Left lobe of liver (tissue), 2 donors: Measurements from ENCODE around the gene AHNAK. TPM values are rescaled to one million over a fixed set of nuclear protein-coding genes. Genes with fewer than 3 reads are reported as not detected.
"Not testable (repeated sequence)": the region's sequence is repeated elsewhere in the genome, so short reads cannot be mapped to it uniquely, and the experiment has no call there.

ENCODE experiments used
- ATAC-seq: fragments of 200-7000 bp; cut with Tn5 transposase; one replicate; pipeline ENCODE4 v1.9.1; 2020; ENCODE audit warnings: mild to moderate bottlenecking, moderate library complexity
- DNase-seq: peaks from one replicate; pipeline ENCODE4 v3.0.0-alpha.2; 2020; ENCODE audit warnings: low spot score
- total RNA-seq: library from RNA; stranded (reverse); gene quantifications from one replicate; pipeline ENCODE4 v1.2.1, GENCODE V29; 2021
- donor health status: DM: no; HTN: no; CAD: no; lungs with moderate emphysema.
- donor health status: DM: no; HTN: yes; CAD: no.

Gene AHNAK
- total RNA-seq, 1 donor from 2014 or later = 115 TPM

DNA sequence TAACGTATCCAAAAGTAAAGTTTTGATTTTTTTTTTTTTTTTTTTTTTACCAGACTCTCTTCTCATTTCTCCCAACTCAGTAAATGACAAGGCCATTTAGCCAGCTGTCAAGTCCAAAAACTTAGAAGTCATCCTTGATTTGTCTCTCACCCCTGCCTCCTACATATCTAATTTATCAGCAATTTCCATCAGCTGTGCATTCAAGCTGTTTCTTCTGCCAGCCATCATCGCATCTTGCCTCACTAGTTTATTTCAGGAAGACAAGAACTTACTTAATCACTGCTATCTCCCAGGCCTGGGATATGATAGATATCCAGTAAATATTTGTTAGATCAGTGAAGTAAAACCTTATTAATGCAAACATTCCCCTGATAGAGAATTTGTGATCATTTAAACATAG, 80.2 kb downstream of the AHNAK start:
- ATAC-seq (no peak), DNase-seq (no peak)

DNA sequence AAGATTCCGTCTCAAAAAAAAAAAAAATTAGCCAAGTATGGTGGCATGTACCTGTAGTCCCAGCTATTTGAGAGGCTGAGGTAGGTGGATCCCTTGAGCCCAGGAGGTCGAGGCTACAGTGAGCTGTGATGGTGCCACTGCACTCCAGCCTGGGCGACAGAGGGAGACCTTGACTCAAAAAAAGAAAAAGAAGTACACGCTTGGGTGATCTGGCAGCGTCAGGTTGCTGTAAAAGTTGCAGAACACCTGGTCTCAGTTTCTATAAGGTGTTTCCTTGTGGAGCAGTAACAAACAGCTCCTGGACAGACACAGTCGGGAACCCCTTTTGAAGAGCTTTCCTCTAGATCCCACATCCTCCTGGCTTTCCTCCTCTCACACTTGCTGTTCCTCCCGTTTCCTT, 82.0 kb downstream of the AHNAK start:
- DNase-seq (no peak), ATAC-seq (no peak)

DNA sequence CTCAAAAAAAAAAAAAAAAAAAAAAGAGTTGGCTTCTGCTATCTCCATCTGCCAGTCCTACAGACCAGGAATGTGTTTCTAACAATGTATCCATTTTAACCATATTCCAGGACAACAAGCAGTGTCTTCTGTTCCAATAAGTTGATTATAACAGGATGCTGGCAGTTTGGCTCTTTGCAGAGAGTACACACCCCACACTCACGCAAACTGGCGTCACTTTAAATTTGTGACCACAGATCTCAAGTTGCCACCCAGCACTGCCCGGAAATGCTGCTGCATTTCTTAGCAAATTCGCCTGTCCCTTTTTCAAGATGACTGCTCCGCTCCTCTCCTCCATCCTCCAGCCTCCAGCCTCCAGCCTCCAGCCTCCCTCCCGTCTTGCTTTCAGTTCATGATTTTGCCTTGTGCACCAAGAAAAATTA, 83.5 kb downstream of the AHNAK start:
- no peak for ATAC-seq
- DNase-seq = no peak

DNA sequence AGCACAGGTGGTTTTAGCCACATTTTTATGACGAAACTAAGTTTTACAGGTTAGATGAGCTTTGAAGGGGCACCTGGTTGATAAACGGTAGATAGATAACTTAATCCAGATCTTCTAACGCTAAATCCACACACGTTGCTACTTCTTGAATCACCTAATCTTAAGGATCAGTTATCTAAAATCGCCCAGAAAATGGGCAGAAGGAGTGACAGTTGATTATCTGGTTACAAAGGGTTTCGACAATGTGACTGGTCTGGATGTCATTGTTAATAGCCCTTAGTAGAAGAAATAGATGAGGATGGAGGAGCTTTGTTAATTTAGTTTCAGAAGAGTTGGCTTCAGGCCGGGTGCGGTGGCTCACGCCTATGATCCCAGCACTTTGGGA, 84.1 kb downstream of the AHNAK start:
- DNase-seq = no peak
- ATAC-seq = no peak

DNA sequence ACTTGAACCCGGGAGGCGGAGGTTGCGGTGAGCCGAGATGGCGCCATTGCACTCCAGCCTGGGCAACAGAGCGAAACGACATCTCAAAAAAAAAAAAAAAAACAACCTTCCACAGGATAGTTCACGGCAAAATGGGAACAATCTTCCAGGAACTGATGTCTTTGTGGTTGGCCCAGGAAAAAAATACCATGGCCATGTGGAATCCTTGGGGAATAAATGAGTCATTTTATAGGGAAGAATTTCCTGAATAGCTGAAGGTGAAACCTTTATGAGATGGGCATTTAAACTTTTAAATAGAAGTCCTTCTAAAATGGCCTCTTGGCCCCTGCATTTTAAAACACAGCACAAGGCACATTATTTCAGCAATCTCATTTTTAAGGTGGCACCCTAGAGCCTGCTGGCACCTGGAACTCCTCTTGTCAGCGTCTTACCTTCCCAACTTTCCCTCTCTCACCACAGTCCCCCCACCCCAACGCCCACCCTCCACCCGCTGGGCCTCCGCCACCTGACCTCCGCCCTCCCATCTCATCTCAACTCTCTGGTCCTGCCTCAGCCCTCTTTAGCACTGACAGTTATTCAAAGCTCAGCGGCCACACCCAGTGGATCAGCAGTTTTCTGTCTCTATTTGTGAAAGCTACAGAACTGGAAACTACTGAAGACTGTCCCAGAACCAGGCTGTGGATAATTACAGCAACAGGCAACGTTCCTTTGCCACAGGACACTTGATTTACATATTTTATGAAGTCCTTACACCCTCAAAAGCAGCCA, 84.7 kb downstream of the AHNAK start:
- DNase-seq (no peak), ATAC-seq (peak; percentile 13)

DNA sequence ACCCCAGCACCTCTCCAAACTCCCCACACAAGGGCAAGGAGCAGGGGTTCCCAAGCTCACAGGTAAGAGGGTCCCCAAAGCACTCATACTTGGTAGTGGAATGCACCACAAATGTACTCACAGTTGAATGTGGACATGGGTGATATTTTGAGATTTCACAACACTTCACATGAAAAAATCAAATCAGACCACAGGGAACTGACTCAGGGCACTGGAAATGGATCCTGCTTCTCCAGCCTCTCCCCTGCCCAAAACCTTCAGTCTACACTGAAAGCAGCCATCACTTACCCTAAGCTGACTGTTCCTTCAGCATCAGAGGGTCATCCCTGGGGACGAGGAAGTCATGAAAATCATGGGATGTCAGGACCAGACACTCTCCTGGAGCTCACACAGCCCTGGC, 87.5 kb downstream of the AHNAK start:
- ATAC-seq (no peak), DNase-seq (no peak)

DNA sequence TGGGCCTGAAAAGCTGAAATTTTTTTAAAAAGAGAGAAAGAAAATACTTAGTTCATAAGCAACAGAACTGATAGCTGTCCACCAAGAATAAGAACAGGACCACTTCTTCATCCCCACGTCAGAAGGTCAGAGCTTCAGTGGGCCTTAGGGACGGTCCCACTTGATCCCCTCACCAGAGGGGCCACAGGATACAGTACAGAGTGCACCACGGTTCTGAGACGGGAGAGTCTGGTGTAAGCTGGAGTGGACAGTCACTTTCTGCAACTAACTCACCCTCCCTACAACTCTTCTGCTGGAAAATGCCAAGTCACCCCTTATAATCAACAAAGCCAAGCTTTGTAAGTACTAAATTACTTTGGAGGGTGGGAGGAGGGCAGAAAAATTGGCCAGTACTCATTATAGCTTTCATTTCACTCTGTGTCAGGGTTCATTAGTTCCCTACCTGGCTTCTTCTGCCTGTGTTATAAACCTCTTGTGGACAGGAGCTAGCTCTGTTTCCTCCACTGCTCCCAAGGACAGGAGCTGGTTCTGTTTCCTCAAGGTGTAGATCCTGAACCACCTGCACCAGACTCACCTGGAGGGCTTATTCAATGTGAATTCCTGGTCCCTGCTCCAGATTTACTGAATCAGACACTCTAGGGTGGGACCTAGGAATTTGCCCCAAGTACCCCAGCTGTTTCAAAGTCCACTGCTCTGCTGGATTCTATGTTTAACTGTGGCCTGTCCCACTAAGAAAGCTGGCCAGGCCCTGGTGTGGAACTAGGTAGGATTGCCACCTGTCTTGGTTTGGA, 88.2 kb downstream of the AHNAK start:
- DNase-seq (no peak), ATAC-seq (peak; percentile 31)

DNA sequence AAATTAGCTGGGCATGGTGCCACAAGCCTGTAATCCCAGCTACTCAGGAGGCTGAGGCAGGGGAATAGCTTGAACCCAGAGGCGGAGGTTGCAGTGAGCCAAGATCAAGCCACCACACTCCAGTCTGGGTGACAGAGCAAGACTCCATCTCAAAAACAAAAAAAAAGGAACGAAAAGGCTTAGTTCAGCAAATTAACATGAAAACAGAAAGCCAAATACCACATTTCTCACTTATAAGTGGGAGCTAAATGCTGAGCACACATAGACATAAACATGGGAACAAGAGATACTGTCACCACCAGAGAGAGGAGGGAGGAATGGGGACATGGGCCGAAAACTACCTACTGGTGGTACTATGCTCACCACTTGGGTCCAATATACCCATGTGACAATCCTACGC, 89.1 kb downstream of the AHNAK start:
- no peak for ATAC-seq
- DNase-seq = no peak

DNA sequence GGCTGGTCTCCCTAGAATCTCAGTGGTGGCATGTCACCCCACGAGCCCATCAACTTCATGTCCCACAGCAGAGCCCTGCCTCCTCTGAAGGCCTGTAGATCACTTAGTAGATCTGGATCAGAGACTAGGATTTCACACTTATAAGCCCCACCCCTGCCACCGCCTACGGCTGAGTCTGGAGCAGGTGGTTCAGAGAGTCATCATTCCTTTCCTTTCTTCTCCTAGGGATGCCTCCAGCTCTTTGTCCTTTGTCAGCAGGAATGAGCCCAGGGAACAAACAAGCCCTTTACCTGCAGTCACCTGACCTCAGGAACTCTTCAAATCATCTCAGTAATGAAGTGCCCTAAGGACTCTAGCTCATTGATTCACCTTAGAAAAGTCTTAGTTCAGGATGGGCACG, 90.0 kb downstream of the AHNAK start:
- DNase-seq (no peak), ATAC-seq (no peak)

DNA sequence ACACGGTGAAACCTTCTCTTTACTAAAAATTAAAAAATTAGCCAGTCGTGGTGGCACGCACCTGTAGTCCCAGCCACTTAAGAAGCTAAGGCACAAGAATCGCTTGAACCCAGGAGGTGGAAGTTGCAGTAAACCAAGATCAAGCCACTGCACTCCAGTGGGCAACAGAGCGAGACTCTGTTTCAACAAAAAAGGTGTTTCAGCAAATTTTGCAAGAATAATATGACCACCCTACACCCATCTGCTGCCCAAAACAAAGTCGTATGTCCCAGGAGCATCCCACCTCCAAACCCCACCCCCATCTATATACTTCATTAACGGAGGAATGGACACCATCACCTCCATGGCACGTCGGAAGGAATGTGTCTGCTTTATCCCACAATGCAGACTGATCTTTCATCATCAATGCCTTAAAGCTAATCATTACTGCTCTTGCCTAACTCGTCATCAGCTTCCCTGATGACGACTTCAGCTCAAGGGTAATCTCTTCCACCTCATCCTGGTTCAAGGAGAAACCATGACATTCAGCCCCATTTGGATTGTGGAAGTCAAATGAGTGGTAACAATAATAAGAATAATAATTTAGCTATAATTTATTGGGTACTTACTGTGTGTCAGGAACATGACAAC, 93.7 kb downstream of the AHNAK start:
- ATAC-seq (no peak), DNase-seq (no peak)

DNA sequence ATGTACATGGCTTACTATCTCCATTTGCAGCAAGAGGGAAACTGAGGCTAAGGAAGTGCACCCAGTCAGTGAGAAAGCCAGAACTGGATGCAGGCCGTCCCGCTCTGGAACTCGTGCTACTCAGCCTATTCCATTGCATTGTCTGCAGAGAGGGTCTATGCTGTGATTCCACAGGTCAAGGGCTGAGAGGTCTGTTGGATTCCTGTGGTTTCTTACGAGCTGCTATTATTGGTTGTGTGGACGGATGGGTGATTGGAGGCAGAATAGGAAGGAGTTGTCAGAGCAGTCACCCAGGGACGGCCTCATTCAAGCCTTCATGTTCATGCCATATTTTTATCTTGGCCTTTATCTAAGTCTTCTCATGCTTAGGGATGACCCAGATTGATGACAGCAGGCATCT, 94.3 kb downstream of the AHNAK start:
- DNase-seq = no peak
- no peak for ATAC-seq

DNA sequence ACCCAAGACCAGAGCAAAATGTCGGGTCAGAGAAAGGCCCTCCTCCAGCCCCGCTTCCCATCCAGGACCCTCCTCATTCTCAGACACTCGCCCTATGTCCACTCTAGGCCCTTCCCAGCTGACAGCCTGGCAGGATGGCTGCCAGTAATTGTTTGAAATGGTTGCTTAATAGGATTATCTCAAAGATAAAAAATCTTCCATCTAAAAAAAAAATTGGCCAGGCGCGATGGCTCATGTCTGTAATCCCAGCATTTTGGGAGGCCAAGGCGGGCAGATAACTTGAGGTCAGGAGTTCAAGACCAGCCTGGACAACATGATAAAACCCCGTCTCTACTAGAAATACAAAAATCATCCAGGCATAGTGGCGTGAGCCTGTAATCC, 95.4 kb downstream of the AHNAK start:
- DNase-seq (no peak), ATAC-seq (peak; percentile 19)

DNA sequence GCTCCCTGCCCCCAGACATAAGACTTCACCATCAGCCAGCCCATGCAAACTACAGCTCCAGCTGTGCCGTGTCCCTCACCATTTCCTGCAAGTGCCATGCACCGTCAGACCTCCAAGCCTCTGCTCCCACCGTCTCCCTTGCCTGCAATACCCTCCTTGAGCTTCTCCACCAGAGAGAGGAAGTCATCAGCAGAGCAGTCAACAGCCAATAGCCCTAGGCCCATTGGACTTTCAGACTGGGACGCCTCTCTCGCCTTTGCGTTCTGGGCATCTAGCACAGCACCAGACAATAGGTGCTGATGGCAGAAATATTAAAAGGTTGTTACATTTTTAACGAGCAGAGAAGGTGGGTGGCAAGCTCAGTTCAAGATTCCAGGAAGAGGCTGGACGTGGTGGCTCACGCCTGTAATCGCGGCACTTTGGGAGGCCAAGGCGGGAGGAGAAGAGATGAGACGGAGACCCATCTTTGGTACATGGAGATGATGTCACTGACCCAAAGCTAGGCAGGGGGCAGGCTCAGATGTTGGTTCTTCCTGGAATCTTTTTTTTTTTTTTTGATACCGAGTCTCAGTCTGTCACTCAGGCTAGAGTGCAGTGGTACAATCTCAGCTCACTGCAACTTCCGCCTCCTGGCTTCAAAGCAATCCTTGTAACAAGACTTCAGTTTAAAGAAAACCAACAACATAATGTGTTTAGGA, 95.9 kb downstream of the AHNAK start:
- no peak for DNase-seq
- ATAC-seq = no peak

DNA sequence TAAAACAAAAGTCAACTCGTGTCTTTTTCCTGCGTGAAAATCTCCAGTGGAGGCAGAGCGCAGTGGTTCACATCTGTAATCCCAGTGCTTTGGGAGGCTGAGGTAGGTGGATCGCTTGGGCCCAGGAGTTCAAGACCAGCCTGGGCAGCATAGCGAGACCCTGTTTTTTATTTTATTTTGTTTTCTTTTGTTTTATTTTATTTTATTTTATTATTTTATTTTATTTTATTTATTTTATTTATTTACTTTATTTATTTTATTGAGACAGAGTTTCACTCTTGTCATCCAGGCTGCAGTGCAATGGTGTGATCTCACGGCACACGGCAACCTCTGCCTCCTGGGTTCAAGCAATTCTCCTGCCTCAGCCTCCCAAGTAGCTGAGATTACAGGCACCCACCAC, 96.7 kb downstream of the AHNAK start:
- not testable (repeated sequence) for DNase-seq, ATAC-seq

DNA sequence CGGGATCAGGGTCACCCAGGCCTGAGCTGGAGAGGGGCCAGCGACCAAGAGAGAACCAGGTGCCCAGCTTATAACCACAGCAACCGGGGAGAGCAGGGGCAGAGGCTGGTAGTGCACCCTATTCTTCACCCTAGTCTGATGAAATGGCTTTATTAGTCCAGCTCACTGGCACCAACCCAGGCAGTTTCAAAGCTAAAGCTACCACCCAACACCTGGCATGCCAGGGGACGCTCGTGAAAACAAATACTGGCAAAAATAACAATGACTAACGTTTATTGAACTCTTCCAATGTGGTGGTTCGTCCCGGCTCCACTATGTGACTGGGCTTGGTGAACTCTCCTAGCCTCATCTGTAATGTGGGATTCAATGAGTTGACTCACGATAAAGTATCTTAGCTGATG, 97.2 kb downstream of the AHNAK start:
- peak; percentile 89 for DNase-seq
- ATAC-seq = peak; percentile 90

DNA sequence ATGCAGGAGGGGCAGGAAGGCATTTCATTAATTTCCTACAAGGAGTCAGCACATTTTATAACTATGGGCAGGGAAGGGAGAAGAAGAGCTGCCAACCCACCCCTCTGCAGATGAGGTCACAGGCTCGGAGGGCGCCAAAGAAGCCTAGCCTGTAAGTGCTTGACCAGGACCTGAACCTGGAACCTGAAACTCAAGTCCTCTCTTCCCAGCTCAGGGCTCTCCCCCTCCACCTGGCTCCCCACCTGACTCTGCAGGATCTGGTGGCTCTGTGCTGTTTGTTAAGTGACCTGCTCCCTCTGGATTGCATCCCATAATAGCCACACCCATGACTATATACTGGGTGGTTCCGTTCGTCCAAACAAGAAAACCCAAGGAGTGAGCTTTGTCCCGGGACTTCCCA, 100.5 kb downstream of the AHNAK start:
- DNase-seq (no peak), ATAC-seq (no peak)

DNA sequence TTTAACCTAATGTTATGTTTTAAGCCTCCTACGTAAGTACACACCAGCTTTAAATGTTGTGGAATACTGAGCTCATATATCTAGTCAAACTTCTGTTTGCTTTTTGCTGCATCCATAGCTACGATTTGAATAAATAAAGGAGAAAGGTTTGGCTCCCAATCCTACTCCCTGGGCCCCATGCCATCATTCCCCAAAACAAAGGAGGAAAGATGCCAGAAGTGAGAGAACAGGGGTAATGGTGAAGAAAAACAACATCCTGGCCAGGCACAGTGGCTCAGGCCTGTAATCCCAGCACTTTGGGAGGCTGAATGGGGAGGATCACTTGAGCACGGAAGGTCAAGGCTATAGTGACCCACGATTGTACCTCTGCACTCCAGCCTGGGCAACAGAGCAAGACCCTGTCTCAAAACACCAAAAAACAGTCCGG, 101.3 kb downstream of the AHNAK start:
- no peak for DNase-seq
- no peak for ATAC-seq

DNA sequence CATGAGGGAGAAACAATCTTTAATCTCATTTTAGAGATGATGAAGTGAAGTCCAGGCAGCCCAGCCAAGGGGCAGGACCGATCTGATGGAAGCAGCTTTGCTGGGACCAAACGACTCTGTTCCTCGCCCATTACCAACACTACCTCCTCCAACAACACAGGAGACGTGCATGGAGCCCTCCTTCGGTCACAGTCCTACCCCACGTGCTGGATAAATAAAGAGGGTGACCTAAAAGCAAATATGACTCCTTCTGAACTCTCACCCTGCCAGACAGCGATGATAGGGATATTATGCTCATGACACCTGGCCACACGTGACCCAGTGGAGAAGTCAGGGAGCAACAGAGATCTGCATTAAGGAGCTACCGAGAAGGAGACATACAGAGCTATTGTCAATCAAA, 101.8 kb downstream of the AHNAK start:
- DNase-seq (no peak), ATAC-seq (peak; percentile 23)

DNA sequence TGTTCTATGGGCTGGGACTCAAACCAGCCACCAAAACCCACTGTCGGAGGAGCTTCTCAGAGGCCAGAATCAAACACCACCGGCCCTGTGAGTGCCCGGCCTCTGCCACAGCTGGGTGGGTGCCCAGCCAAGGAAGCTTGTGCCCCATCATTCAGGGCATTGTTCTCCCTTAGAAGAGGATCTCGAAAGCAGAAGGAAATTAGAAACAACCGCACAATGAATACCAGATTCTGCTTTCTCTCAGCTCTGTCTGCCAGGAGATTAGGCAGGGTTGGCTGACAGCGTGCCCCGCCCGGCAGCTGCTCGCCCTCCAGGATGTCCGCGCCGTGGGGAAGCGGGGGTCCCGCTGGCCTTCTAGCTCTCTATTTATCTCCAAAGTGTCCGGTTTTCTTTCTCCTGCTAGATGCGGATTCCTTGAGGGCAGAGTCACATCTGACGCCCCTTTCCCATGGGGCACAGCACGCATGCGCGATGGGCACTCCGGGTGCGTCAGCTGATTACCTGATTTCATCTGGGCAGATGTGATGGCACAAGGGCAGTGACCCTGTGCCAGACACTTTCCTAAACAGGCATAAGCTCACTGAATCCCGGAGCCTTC, 102.3 kb downstream of the AHNAK start:
- DNase-seq = no peak

DNA sequence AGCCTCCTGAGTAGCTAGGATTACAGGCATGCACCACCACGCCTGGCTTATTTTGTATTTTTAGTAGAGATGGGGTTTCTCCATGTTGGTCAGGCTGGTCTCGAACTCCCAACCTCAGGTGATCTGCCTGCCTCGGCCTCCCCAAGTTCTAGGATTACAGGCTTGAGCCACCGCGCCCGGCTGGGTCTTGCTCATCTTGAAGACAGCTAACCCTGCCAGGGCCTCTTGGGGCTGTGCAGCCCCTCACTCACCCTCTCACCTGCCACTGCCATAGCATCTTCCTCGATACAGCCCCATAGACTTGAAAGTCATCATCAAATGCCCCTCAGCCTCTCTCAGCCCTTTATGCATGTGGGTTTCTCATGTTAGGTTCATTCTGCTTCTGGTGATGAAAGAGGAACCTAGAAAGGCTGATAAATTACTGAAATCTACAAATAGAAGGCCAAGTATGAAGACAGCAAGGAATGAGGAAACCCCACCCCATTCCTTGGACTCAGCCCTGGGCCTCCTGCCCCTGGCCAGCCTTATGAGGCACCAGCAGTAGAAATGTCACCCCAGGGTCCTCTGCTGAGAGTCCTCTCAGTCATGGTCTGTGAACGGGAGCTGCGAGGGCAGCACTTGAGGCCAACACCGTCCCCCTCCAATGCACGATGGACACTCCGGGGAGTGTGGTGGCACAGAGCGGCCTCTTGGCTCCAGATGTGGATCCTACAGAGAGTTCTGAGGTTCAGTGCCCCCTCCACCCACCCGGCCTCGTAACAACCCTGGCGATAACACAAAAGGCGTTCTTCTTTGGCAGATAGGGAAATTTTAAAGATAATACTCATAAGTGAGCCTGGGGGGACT, 103.0 kb downstream of the AHNAK start:
- DNase-seq = no peak
- peak; percentile 38 for ATAC-seq

More for the DNA sequence above, 102.3 kb downstream of the AHNAK start:
- peak; percentile 27 for ATAC-seq
